HepG2 (cell line): ENCODE data around the gene YJEFN3. TPM values are rescaled to one million over a fixed set of nuclear protein-coding genes. Genes with fewer than 3 reads are reported as not detected.

ENCODE experiments used
- ATAC-seq: fragments of 200-7000 bp; cut with Tn5 transposase; 3 replicates; pipeline ENCODE4 v1.9.1; 2020; ENCODE audit warnings: mild to moderate bottlenecking, moderate library complexity
- BruUV-seq: library from RNA; stranded (reverse); fragments of 400-500 nt; replicated peaks from 2 replicates; lab custom pipeline; 2021; lab: Mats Ljungman, UMichigan
- CTCF ChIA-PET: fragments of 300-600 bp; formaldehyde crosslinking; extraction: SDS; loops from one replicate; lab custom pipeline; 2021; ENCODE audit warnings: low total read pairs, inconsistent platforms, low intra/inter-chr PET ratio; lab: Yijun Ruan, JAX
- POLR2A ChIA-PET: fragments of 350-600 bp; sonication (Branson Sonifier 250); formaldehyde crosslinking; loops from one replicate; lab custom pipeline; 2020; ENCODE audit warnings: antibody characterized with exemption, inconsistent platforms; lab: Yijun Ruan, JAX
- DNase-seq: peaks from one replicate; pipeline ENCODE4 v3.0.0-alpha.2; 2015; ENCODE audit warnings: low spot score
- FAIRE-seq: peaks from 3 replicates; lab custom pipeline; 2011; peaks lifted over from hg19 to GRCh38; lab: Jason Lieb, UNC
- H2AFZ ChIP-seq: one replicate; pipeline ENCODE4 v1.6.1; 2011; ENCODE audit warnings: low read length, inconsistent platforms
- H3K27ac ChIP-seq: fragments of 300-600 bp; 3 replicates; pipeline ENCODE4 v1.8.0; 2011; ENCODE audit warnings: mixed run types, mild to moderate bottlenecking, mixed read lengths, low read length, inconsistent platforms; ENCODE audit not compliant: insufficient read depth; ENCODE audit errors: extremely low read length
- H3K27me3 ChIP-seq, 2 experiments: fragments of 200-600 bp in 1 of 2; 2 replicates in 1 of 2; 3 replicates in 1 of 2; pipeline versions ENCODE4 v1.6.0 to v1.8.0; 2011; ENCODE audit warnings: low read length in 2 of 2, mild to moderate bottlenecking in 2 of 2, moderate library complexity in 2 of 2, inconsistent platforms in 1 of 2; ENCODE audit not compliant: insufficient read depth in 2 of 2, control insufficient read depth in 1 of 2
- H3K36me3 ChIP-seq, 2 experiments: fragments of 200-600 bp in 1 of 2; replicated peaks in 1 of 2; 2 replicates in 1 of 2; 3 replicates in 1 of 2; pipeline versions ENCODE4 v1.5.1 to v1.8.0; 2011; ENCODE audit warnings: low read length in 2 of 2, inconsistent platforms in 1 of 2; ENCODE audit not compliant: insufficient read depth in 2 of 2, control insufficient read depth in 1 of 2
- H3K4me1 ChIP-seq: 2 replicates; pipeline ENCODE4 v1.5.1; 2012; ENCODE audit warnings: low read length, inconsistent platforms; ENCODE audit not compliant: insufficient read depth
- H3K4me2 ChIP-seq: 2 replicates; pipeline ENCODE4 v1.6.0; 2011; ENCODE audit warnings: low read depth, low read length, inconsistent platforms
- H3K4me3 ChIP-seq, 3 experiments: fragments of 200-600 bp in 1 of 3; sonication (generic), shearing (Covaris generic) in 1 of 3; replicated peaks in 1 of 3; 2 replicates each; pipeline ENCODE4 v1.5.1; 2011 to 2016; ENCODE audit warnings: low read length in 3 of 3, inconsistent platforms in 2 of 3, low read depth in 2 of 3, mild to moderate bottlenecking in 2 of 3, control low read depth in 1 of 3, mixed read lengths in 1 of 3; ENCODE audit not compliant: insufficient read depth in 1 of 3
- H3K79me2 ChIP-seq: one replicate; pipeline ENCODE4 v1.6.1; 2011; ENCODE audit warnings: low read length, inconsistent platforms; ENCODE audit not compliant: insufficient read depth
- H3K9ac ChIP-seq: 2 replicates; pipeline ENCODE4 v1.6.0; 2011; ENCODE audit warnings: mild to moderate bottlenecking, low read depth, low read length, inconsistent platforms; ENCODE audit not compliant: insufficient read depth
- H3K9me3 ChIP-seq: 2 replicates; pipeline ENCODE4 v1.5.1; 2012; ENCODE audit warnings: mild to moderate bottlenecking, low read length
- H4K20me1 ChIP-seq: 2 replicates; pipeline ENCODE4 v1.6.0; 2011; ENCODE audit warnings: inconsistent platforms, mild to moderate bottlenecking, low read length, moderate library complexity; ENCODE audit not compliant: insufficient read depth
- MIXL1 ChIP-seq: IDR thresholded peaks from 2 replicates; pipeline ENCODE4 v1.6.1; 2016
- NCOA5 ChIP-seq: sonication (generic); formaldehyde crosslinking; IDR thresholded peaks from 2 replicates; pipeline ENCODE4 v1.4.0; 2020; ENCODE audit warnings: missing genetic modification reagents
- NFATC3 ChIP-seq: sonication (generic); formaldehyde crosslinking; IDR thresholded peaks from 2 replicates; pipeline ENCODE4 v1.5.1; 2020; ENCODE audit warnings: mild to moderate bottlenecking, missing genetic modification reagents
- NRL ChIP-seq: sonication (generic); formaldehyde crosslinking; IDR thresholded peaks from 2 replicates; pipeline ENCODE4 v1.5.0; 2020; ENCODE audit warnings: missing genetic modification reagents, mild to moderate bottlenecking, moderate library complexity, borderline replicate concordance
- SMAD9 ChIP-seq: sonication (generic); formaldehyde crosslinking; IDR thresholded peaks from 2 replicates; pipeline ENCODE4 v1.5.1; 2020; ENCODE audit warnings: mild to moderate bottlenecking, missing genetic modification reagents
- SOX13 ChIP-seq, 3 experiments: fragments of 450-650 bp in 1 of 3; sonication (generic) in 1 of 3; formaldehyde crosslinking in 1 of 3; IDR thresholded peaks in 2 of 3; conservative IDR thresholded peaks in 1 of 3; 2 replicates each; pipeline versions ENCODE4 v1.5.0 to v1.6.1; 2016 to 2020; ENCODE audit warnings: antibody characterized with exemption in 1 of 3, mild to moderate bottlenecking in 1 of 3, missing compliant biosample characterization in 1 of 3, missing genetic modification reagents in 1 of 3, moderate library complexity in 1 of 3
- ZFP41 ChIP-seq: sonication (generic); formaldehyde crosslinking; IDR thresholded peaks from 2 replicates; pipeline ENCODE4 v1.4.0; 2020; ENCODE audit warnings: mild to moderate bottlenecking, missing genetic modification reagents, borderline replicate concordance
- ZNF354B ChIP-seq: sonication (generic); formaldehyde crosslinking; IDR thresholded peaks from 2 replicates; pipeline ENCODE4 v1.8.0; 2022; ENCODE audit warnings: mild to moderate bottlenecking, missing genetic modification reagents
- ZNF446 ChIP-seq: sonication (generic); formaldehyde crosslinking; IDR thresholded peaks from 2 replicates; pipeline ENCODE4 v1.5.0; 2020; ENCODE audit warnings: mild to moderate bottlenecking, missing genetic modification reagents
- ZNF549 ChIP-seq: sonication (generic); formaldehyde crosslinking; IDR thresholded peaks from 2 replicates; pipeline ENCODE4 v1.5.0; 2020; ENCODE audit warnings: missing genetic modification reagents
- ZNF556 ChIP-seq: sonication (generic); formaldehyde crosslinking; IDR thresholded peaks from 2 replicates; pipeline ENCODE4 v1.4.0; 2020; ENCODE audit warnings: mild to moderate bottlenecking, missing genetic modification reagents, borderline replicate concordance
- WGBS: methylation state at CpG from one replicate; pipeline ENCODE4 v1.1.6; 2017; ENCODE audit warnings: low lambda C conversion rate; 5-methylcytosine and 5-hydroxymethylcytosine counted together
- in situ Hi-C: cut with HindIII; loops from 2 replicates; pipeline ENCODE4 v1.10.0; 2017; ENCODE audit warnings: low pct_unique_long_range_greater_than_20kb; ENCODE audit not compliant: extremely low pct_ligation_motif_present
- intact Hi-C: fragments of 100-400 bp; cut with micrococcal nuclease; formaldehyde crosslinking; loops from one replicate; pipeline ENCODE4 v1.10.0; 2022; ENCODE audit not compliant: unreplicated experiment
- polyA plus RNA-seq, 8 experiments: library from polyadenylated mRNA; depleted of rRNA in 3 of 8; stranded (reverse) in 7 of 8; unstranded in 1 of 8; fragments of >200 nt; fragmentation: Illumina TruSeq in 4 of 8; extraction: Trizol in 4 of 8; gene quantifications; 2 replicates each; pipeline versions ENCODE4 v1.2.1 to v1.2.3, GENCODE V29; 2011 to 2016; ENCODE audit warnings: low read depth in 4 of 8, missing spikeins in 1 of 8, mixed read lengths in 1 of 8; ENCODE audit not compliant: insufficient read depth in 1 of 8
- total RNA-seq, 5 experiments: library from RNA; depleted of rRNA; stranded (reverse); fragments of >200 nt; fragmentation: Illumina TruSeq; extraction: Trizol; gene quantifications; 2 replicates each; pipeline ENCODE4 v1.2.3, GENCODE V29; 2016; ENCODE audit warnings: low read depth in 1 of 5
- TF ChIP-seq, protein P1 (sequence below): sonication (generic); formaldehyde crosslinking; IDR thresholded peaks from 2 replicates; pipeline ENCODE4 v1.5.1; 2020; ENCODE audit warnings: mild to moderate bottlenecking, missing genetic modification reagents, moderate library complexity
- TF ChIP-seq, protein P2 (sequence below): sonication (generic); formaldehyde crosslinking; IDR thresholded peaks from 2 replicates; pipeline ENCODE4 v1.8.1; 2023; ENCODE audit warnings: mild to moderate bottlenecking, missing genetic modification reagents
- TF ChIP-seq, protein P3 (sequence below): sonication (generic); formaldehyde crosslinking; IDR thresholded peaks from 2 replicates; pipeline ENCODE4 v1.5.0; 2020; ENCODE audit warnings: mild to moderate bottlenecking, missing genetic modification reagents
- TF ChIP-seq, protein P4 (sequence below): sonication (generic); formaldehyde crosslinking; IDR thresholded peaks from 2 replicates; pipeline ENCODE4 v1.8.0; 2022; ENCODE audit warnings: missing genetic modification reagents, mild to moderate bottlenecking, borderline replicate concordance

YJEFN3 gene
- total and polyA plus RNA-seq, 2 of the 13 experiments (the other 11 are each of a cell fraction or from before 2014, with no cell fraction given) = 0.89 to 4.0 TPM

DNA sequence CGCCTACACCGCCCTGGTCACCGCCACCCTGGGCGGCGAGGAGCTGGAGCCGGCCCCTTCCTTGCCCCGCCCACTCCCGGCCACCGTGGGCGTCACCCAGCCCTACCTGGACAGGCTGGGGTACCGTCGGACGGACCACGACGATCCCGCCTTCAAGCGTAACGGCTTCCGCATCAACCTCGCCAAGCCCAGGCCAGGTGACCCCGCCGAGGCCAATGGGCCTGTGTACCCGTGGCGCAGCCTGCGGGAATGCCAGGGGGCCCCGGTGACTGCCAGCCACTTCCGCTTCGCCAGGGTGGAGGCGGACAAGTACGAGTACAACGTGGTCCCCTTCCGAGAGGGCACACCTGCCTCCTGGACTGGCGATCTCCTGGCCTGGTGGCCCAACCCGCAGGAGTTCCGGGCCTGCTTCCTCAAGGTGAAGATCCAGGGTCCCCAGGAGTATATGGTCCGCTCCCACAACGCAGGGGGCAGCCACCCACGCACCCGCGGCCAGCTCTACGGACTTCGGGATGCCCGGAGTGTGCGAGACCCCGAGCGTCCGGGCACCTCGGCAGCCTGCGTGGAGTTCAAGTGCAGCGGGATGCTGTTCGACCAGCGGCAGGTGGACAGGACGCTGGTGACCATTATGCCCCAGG, 16.4 kb downstream of the YJEFN3 start:
- BruUV-seq = no TSS peak
- POLR2A ChIA-PET = no interaction called here
- DNase-seq = no peak
- no peaks in the 10 kb centered on the region for H3K4me1 ChIP-seq
- H3K79me2 ChIP-seq = no peaks in the 10 kb centered on the region
- H3K4me3 ChIP-seq = no peak overlapping the region
- 74% methylated on average over 30 of the region's 53 CpGs for WGBS
- in situ Hi-C loops (loop anchor here (25.0 kb wide), 1 partner anchor 417 kb away; no protein-coding TSS in a partner anchor), intact Hi-C loops (no loop called here)
- no peak for ATAC-seq
- H3K36me3 ChIP-seq = no peaks in the 10 kb centered on the region
- TF ChIP-seq NRL (CRISPR knock-in tag) = no peak
- TF ChIP-seq SOX13 (IDR thresholded peaks at IDR 0.05) = no peak
- TF ChIP-seq SOX13 (CRISPR knock-in tag; conservative IDR thresholded peaks at IDR 0.05 in 1 of 2, IDR thresholded peaks at IDR 0.05 in 1 of 2) = no peak
- no peak for TF ChIP-seq ZNF556 (CRISPR knock-in tag)
- TF ChIP-seq, protein P1, sequence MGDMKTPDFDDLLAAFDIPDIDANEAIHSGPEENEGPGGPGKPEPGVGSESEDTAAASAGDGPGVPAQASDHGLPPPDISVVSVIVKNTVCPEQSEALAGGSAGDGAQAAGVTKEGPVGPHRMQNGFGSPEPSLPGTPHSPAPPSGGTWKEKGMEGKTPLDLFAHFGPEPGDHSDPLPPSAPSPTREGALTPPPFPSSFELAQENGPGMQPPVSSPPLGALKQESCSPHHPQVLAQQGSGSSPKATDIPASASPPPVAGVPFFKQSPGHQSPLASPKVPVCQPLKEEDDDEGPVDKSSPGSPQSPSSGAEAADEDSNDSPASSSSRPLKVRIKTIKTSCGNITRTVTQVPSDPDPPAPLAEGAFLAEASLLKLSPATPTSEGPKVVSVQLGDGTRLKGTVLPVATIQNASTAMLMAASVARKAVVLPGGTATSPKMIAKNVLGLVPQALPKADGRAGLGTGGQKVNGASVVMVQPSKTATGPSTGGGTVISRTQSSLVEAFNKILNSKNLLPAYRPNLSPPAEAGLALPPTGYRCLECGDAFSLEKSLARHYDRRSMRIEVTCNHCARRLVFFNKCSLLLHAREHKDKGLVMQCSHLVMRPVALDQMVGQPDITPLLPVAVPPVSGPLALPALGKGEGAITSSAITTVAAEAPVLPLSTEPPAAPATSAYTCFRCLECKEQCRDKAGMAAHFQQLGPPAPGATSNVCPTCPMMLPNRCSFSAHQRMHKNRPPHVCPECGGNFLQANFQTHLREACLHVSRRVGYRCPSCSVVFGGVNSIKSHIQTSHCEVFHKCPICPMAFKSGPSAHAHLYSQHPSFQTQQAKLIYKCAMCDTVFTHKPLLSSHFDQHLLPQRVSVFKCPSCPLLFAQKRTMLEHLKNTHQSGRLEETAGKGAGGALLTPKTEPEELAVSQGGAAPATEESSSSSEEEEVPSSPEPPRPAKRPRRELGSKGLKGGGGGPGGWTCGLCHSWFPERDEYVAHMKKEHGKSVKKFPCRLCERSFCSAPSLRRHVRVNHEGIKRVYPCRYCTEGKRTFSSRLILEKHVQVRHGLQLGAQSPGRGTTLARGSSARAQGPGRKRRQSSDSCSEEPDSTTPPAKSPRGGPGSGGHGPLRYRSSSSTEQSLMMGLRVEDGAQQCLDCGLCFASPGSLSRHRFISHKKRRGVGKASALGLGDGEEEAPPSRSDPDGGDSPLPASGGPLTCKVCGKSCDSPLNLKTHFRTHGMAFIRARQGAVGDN (CRISPR knock-in tag) = no peak
- TF ChIP-seq ZNF354B (CRISPR knock-in tag) = no peak
- TF ChIP-seq MIXL1 = no peak
- no peak for TF ChIP-seq NFATC3
- TF ChIP-seq ZFP41 (CRISPR knock-in tag) = no peak
- no peak for TF ChIP-seq NCOA5 (CRISPR knock-in tag)
- TF ChIP-seq SMAD9 (CRISPR knock-in tag) = no peak
- TF ChIP-seq, protein P2, sequence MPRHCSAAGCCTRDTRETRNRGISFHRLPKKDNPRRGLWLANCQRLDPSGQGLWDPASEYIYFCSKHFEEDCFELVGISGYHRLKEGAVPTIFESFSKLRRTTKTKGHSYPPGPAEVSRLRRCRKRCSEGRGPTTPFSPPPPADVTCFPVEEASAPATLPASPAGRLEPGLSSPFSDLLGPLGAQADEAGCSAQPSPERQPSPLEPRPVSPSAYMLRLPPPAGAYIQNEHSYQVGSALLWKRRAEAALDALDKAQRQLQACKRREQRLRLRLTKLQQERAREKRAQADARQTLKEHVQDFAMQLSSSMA (CRISPR knock-in tag) = no peak
- no peak for TF ChIP-seq ZNF446 (CRISPR knock-in tag)
- TF ChIP-seq, protein P3, sequence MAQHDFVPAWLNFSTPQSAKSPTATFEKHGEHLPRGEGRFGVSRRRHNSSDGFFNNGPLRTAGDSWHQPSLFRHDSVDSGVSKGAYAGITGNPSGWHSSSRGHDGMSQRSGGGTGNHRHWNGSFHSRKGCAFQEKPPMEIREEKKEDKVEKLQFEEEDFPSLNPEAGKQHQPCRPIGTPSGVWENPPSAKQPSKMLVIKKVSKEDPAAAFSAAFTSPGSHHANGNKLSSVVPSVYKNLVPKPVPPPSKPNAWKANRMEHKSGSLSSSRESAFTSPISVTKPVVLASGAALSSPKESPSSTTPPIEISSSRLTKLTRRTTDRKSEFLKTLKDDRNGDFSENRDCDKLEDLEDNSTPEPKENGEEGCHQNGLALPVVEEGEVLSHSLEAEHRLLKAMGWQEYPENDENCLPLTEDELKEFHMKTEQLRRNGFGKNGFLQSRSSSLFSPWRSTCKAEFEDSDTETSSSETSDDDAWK (CRISPR knock-in tag) = no peak
- TF ChIP-seq ZNF549 = no peak
- TF ChIP-seq, protein P4, sequence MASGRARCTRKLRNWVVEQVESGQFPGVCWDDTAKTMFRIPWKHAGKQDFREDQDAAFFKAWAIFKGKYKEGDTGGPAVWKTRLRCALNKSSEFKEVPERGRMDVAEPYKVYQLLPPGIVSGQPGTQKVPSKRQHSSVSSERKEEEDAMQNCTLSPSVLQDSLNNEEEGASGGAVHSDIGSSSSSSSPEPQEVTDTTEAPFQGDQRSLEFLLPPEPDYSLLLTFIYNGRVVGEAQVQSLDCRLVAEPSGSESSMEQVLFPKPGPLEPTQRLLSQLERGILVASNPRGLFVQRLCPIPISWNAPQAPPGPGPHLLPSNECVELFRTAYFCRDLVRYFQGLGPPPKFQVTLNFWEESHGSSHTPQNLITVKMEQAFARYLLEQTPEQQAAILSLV (CRISPR knock-in tag) = no peak
- no peak for FAIRE-seq
- CTCF ChIA-PET = no interaction called here
- H3K9ac ChIP-seq = no peak overlapping the region
- H3K4me2 ChIP-seq = no peak overlapping the region
- no peak overlapping the region for H3K27ac ChIP-seq
- no peak overlapping the region for H2AFZ ChIP-seq
- no peaks in the 10 kb centered on the region for H3K9me3 ChIP-seq
- peaks cover 4 to 42% of the 10 kb centered on the region in 2 experiments; a peak in 4 of 5 replicates for H3K27me3 ChIP-seq
- H4K20me1 ChIP-seq = no peaks in the 10 kb centered on the region
